Mucosa of descending colon (tissue), 3 donors: ENCODE measurements around the gene PTGES3L. TPM values are rescaled to one million over a fixed set of nuclear protein-coding genes. Genes with fewer than 3 reads are reported as not detected.

Experiments
- ATAC-seq: fragments of 200-7000 bp; cut with Tn5 transposase; one replicate; pipeline ENCODE4 v1.9.1; 2020; ENCODE audit warnings: mild to moderate bottlenecking, moderate library complexity
- DNase-seq, 3 donors: peaks; one replicate each; pipeline ENCODE4 v3.0.0-alpha.2; 2020
- H3K36me3 ChIP-seq: fragments of 200-600 bp; one replicate; pipeline ENCODE4 v1.8.0; 2021; ENCODE audit warnings: low read depth, mild to moderate bottlenecking
- H3K4me1 ChIP-seq: fragments of 200-600 bp; one replicate; pipeline ENCODE4 v1.8.0; 2021; ENCODE audit warnings: low read depth, mild to moderate bottlenecking
- H3K4me3 ChIP-seq: fragments of 200-600 bp; one replicate; pipeline ENCODE4 v1.8.0; 2021; ENCODE audit warnings: mild to moderate bottlenecking
- H3K9me3 ChIP-seq: fragments of 200-600 bp; one replicate; pipeline ENCODE4 v1.8.0; 2021; ENCODE audit warnings: mild to moderate bottlenecking
- CTCF ChIP-seq: fragments of 200-600 bp; IDR thresholded peaks from one replicate; pipeline ENCODE4 v1.8.0; 2022; ENCODE audit warnings: antibody characterized with exemption, mild to moderate bottlenecking
- intact Hi-C, 2 donors: fragments of 100-400 bp; cut with DNase I in 1 of 2; cut with micrococcal nuclease in 1 of 2; formaldehyde crosslinking; loops; one replicate each; pipeline versions ENCODE4 v1.11.0 to v1.11.1; 2022; cut with DNase I, micrococcal nuclease
- long read RNA-seq, 2 donors: library from polyadenylated mRNA; unstranded; transcript quantifications; one replicate each; pipeline ENCODE4 v2.0.0, GENCODE V29; 2019 to 2021
- total RNA-seq, 3 donors: library from RNA; stranded (reverse); fragmentation: NEBNext Ultra II Directional in 2 of 3; extraction: Animal tissue kit (Norgen Biotek cat#: 25700) in 2 of 3; gene quantifications; one replicate each; pipeline versions ENCODE4 v1.2.1 to v1.2.4, GENCODE V29; 2021 to 2023
- donor health status: DM: no; HTN: no; CAD: no; lungs with moderate emphysema.
- donor health status: DM: no; HTN: no; CAD: no.
- donor health status: DM: no; HTN: yes; CAD: no.

PTGES3L gene
- 1 to 10 TPM; 3.8 to 5.5 (median 4.4) TPM for total RNA-seq
- long read RNA-seq, donor 1, partial matches to known transcripts, result 0 of 2 reads
- long read RNA-seq, donor 1, other reads (novel, unspliced or antisense), result 0 of 2 reads
- long read RNA-seq, donor 2, partial matches to known transcripts, result 1 of 3 reads
- long read RNA-seq, donor 2, other reads (novel, unspliced or antisense), result 1 of 3 reads

DNA sequence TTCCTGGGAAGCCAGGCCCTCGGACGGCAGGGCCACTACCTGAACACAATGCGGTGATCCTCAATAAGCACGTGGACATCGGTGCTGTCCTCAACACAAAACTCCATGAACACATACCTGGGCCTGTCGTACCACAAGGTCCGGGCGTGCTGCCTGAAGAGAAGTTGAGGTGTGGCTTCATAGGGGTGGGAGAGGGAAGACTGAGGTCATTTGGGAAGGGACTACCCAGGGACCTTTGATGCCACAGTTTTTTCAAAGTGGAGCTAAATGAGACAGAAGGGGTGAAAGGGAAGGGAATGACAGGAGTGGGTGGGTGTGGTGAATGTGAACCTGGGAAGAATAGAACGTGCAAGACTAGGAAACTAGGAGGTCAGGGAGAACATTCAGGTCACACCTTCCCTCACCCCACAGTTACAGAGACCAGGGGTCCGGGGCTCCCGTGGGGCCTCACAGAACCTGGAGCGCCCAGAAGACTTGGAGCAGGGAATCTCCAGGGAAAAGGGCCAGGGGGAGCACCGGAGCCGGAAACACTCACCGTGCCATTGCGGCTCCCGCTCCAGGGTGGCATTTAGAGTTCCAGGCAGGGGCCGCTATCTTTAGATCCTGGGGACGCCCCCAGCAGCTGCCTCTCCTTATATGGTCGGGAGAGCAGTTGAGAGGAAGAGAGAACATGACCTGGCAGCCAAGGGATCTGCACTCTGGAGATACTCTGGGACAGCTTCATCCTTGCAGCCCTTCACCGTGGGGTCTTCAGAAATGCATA, at the start of gene PTGES3L:
Gene PTGES3L (minus strand): TSS at position 570 of the 763 bp plus-strand sequence. CDS start 27 bp downstream, at position 543.
- ATAC-seq, result peak; percentile 60
- Histone ChIP-seq H3K4me1 (peaks cover 14% of the 10 kb centered on the region), H3K4me3 (peak within 1 kb of the TSS; percentile 97), H3K9me3 (no peaks in the 10 kb centered on the region), H3K36me3 (no peaks in the 10 kb centered on the region)
- intact Hi-C loops, result no loop called here
- no peak for TF ChIP-seq CTCF
- peak; percentile 62 to 78 (median 73) for DNase-seq

- no peaks in the 10 kb centered on the region for H3K9me3 ChIP-seq
- intact Hi-C loops, result no loop called here
- no peak for ATAC-seq
These were observed 48.5 kb upstream of the PTGES3L start for GRCh38 chr17:43028221-43028861.

GRCh38 chr17:43027091-43028032, 47.5 kb upstream of the PTGES3L start:
- intact Hi-C loops, result no loop called here
- no peak for DNase-seq

More at GRCh38 chr17:43028221-43028861, 48.5 kb upstream of the PTGES3L start:
- H3K36me3 ChIP-seq, result no peaks in the 10 kb centered on the region
- no peak for TF ChIP-seq CTCF
- no peak for DNase-seq
- H3K4me1 ChIP-seq, result peaks cover 7% of the 10 kb centered on the region
- no peak overlapping the region for H3K4me3 ChIP-seq

DNA sequence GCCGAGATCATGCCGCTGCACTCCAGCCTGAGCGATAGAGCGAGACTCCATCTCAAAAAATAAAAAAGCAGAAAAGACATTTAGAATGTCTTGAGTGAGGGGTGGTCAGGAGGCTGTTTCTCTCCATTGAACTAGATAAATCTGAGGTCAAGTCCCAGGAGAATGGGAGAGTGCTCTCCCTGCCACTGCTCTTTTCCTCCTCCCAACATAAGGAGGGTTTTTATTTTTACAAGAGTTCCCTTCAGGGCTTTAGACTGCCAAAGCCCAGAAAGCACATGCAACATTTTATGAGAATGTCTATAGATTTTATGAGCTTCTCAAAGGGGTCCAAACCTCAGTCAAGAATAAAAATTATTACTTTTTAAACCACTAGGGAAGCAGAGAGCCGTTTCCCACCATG, 46.7 kb upstream of the PTGES3L start:
- intact Hi-C loops, result no loop called here
- H3K4me3 ChIP-seq, result no peak overlapping the region
- ATAC-seq, result no peak
- DNase-seq, result no peak
- no peaks in the 10 kb centered on the region for H3K9me3 ChIP-seq
- no peaks in the 10 kb centered on the region for H3K36me3 ChIP-seq
- TF ChIP-seq CTCF, result no peak
- H3K4me1 ChIP-seq, result peaks cover 10% of the 10 kb centered on the region

More at GRCh38 chr17:43027091-43028032, 47.5 kb upstream of the PTGES3L start:
- H3K36me3 ChIP-seq, result no peaks in the 10 kb centered on the region
- TF ChIP-seq CTCF, result no peak
- no peak for ATAC-seq
- peaks cover 10% of the 10 kb centered on the region for H3K4me1 ChIP-seq
- H3K9me3 ChIP-seq, result no peaks in the 10 kb centered on the region
- no peak overlapping the region for H3K4me3 ChIP-seq
